SH-SY5Y (cell line): ENCODE results near the gene TMEM121B.

Source experiments
- GATA2 ChIP-seq: IDR thresholded peaks from 2 replicates; pipeline ENCODE4 v1.6.1; 2011; ENCODE audit warnings: mild to moderate bottlenecking, low read depth, low read length
- GATA3 ChIP-seq: IDR thresholded peaks from 2 replicates; pipeline ENCODE4 v1.6.1; 2011; ENCODE audit warnings: low read depth, mild to moderate bottlenecking, low read length, moderate library complexity

DNA sequence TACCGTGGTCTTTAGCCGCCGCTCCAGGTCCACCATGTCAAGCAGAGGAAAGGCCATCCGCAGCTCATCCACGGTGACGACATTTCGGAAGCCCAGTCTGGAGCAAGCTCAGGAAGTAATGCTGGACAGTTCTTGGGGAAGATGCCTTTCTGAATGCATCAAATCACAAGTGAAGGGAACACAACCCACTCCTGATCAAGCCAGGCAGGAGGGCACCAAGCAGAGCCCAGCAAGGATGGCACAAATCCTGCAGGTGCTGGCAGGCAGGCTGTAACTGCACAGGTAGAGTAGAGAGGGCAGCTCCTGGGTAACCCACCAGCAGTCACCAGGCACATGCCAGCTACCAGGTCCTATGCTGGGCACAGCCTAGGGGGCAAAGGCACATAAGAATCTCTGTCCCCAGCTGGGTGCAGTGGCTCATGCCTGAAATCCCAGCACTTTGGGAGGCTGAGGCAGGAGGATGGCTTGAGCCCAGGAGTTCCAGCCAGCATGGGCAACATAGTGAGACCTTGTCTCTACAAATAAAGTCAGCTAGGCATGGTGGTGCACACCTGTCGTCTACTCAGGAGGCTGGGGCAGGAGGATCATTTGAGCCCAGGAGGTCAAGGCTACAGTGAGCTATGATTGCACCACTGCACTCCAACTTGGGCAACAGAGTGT lies 24.0 kb upstream of the TMEM121B start:
- TF ChIP-seq GATA3 = no peak
- TF ChIP-seq GATA2 = no peak
